WTC11 (cell line): ENCODE data around the gene GAS1.

ENCODE experiments used
- NR3C1 ChIP-seq: sonication (generic); formaldehyde crosslinking; conservative IDR thresholded peaks from 2 replicates; pipeline ENCODE4 v1.8.1; 2023; ENCODE audit warnings: low read depth, mild to moderate bottlenecking, missing genetic modification reagents
- TF ChIP-seq, protein P1 (sequence below): fragments of 200-600 bp; IDR thresholded peaks from 2 replicates; pipeline ENCODE4 v1.8.0; 2022; ENCODE audit warnings: antibody characterized with exemption
- TF ChIP-seq, protein P2 (sequence below): sonication (generic); formaldehyde crosslinking; IDR thresholded peaks from 2 replicates; pipeline ENCODE4 v1.8.1; 2023; ENCODE audit warnings: mild to moderate bottlenecking, missing genetic modification reagents
- TF ChIP-seq, protein P3 (sequence below): sonication (generic); formaldehyde crosslinking; IDR thresholded peaks from 2 replicates; pipeline ENCODE4 v1.8.1; 2023; ENCODE audit warnings: mild to moderate bottlenecking, missing genetic modification reagents, borderline replicate concordance
- TF ChIP-seq, protein P4 (sequence below): sonication (generic); formaldehyde crosslinking; IDR thresholded peaks from 2 replicates; pipeline ENCODE4 v1.8.1; 2023; ENCODE audit warnings: mild to moderate bottlenecking, moderate library complexity, missing genetic modification reagents

DNA sequence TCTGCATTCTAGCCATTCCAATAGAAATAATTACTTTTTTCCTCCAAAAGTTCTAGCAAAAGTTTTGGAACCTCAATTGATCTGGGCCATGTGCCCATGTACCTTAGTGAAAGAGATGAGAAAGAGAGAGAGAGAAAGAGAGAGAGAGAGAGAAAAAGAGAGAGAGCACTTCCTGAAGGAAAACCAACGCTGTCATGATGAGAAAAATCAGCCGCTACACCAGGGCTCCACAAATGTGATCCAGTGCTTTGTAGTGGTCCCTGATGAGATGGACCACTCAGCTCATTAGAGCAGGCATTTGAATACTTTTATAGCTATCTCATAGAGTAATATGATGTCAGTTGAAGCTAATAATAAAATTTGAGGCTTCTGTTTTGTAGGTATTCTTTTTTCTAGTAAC, 7.7 kb upstream of the GAS1 start:
- TF ChIP-seq, protein P1, sequence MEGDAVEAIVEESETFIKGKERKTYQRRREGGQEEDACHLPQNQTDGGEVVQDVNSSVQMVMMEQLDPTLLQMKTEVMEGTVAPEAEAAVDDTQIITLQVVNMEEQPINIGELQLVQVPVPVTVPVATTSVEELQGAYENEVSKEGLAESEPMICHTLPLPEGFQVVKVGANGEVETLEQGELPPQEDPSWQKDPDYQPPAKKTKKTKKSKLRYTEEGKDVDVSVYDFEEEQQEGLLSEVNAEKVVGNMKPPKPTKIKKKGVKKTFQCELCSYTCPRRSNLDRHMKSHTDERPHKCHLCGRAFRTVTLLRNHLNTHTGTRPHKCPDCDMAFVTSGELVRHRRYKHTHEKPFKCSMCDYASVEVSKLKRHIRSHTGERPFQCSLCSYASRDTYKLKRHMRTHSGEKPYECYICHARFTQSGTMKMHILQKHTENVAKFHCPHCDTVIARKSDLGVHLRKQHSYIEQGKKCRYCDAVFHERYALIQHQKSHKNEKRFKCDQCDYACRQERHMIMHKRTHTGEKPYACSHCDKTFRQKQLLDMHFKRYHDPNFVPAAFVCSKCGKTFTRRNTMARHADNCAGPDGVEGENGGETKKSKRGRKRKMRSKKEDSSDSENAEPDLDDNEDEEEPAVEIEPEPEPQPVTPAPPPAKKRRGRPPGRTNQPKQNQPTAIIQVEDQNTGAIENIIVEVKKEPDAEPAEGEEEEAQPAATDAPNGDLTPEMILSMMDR = no peak
- TF ChIP-seq, protein P2, sequence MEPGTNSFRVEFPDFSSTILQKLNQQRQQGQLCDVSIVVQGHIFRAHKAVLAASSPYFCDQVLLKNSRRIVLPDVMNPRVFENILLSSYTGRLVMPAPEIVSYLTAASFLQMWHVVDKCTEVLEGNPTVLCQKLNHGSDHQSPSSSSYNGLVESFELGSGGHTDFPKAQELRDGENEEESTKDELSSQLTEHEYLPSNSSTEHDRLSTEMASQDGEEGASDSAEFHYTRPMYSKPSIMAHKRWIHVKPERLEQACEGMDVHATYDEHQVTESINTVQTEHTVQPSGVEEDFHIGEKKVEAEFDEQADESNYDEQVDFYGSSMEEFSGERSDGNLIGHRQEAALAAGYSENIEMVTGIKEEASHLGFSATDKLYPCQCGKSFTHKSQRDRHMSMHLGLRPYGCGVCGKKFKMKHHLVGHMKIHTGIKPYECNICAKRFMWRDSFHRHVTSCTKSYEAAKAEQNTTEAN (CRISPR knock-in tag) = no peak
- TF ChIP-seq, protein P3, sequence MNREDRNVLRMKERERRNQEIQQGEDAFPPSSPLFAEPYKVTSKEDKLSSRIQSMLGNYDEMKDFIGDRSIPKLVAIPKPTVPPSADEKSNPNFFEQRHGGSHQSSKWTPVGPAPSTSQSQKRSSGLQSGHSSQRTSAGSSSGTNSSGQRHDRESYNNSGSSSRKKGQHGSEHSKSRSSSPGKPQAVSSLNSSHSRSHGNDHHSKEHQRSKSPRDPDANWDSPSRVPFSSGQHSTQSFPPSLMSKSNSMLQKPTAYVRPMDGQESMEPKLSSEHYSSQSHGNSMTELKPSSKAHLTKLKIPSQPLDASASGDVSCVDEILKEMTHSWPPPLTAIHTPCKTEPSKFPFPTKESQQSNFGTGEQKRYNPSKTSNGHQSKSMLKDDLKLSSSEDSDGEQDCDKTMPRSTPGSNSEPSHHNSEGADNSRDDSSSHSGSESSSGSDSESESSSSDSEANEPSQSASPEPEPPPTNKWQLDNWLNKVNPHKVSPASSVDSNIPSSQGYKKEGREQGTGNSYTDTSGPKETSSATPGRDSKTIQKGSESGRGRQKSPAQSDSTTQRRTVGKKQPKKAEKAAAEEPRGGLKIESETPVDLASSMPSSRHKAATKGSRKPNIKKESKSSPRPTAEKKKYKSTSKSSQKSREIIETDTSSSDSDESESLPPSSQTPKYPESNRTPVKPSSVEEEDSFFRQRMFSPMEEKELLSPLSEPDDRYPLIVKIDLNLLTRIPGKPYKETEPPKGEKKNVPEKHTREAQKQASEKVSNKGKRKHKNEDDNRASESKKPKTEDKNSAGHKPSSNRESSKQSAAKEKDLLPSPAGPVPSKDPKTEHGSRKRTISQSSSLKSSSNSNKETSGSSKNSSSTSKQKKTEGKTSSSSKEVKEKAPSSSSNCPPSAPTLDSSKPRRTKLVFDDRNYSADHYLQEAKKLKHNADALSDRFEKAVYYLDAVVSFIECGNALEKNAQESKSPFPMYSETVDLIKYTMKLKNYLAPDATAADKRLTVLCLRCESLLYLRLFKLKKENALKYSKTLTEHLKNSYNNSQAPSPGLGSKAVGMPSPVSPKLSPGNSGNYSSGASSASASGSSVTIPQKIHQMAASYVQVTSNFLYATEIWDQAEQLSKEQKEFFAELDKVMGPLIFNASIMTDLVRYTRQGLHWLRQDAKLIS (CRISPR knock-in tag) = no peak
- no peak for TF ChIP-seq NR3C1 (CRISPR knock-in tag)
- TF ChIP-seq, protein P4, sequence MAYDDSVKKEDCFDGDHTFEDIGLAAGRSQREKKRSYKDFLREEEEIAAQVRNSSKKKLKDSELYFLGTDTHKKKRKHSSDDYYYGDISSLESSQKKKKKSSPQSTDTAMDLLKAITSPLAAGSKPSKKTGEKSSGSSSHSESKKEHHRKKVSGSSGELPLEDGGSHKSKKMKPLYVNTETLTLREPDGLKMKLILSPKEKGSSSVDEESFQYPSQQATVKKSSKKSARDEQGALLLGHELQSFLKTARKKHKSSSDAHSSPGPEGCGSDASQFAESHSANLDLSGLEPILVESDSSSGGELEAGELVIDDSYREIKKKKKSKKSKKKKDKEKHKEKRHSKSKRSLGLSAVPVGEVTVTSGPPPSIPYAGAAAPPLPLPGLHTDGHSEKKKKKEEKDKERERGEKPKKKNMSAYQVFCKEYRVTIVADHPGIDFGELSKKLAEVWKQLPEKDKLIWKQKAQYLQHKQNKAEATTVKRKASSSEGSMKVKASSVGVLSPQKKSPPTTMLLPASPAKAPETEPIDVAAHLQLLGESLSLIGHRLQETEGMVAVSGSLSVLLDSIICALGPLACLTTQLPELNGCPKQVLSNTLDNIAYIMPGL (CRISPR knock-in tag) = no peak
